NB4 (cell line): ENCODE results near the gene CWC25.
A peak's percentile ranks its signal among the peaks of the same experiment; 100 is the strongest.

Source experiments
- DNase-seq: peaks from one replicate; pipeline ENCODE4 v3.0.0; 2010; ENCODE audit warnings: low read depth
- H3K4me3 ChIP-seq: one replicate; pipeline ENCODE4 v1.5.1; 2011; ENCODE audit warnings: mild to moderate bottlenecking, low read depth, low read length, moderate library complexity
- CTCF ChIP-seq: IDR thresholded peaks from one replicate; pipeline ENCODE4 v1.5.1; 2012; ENCODE audit warnings: low read depth, low read length
- MAX ChIP-seq: IDR thresholded peaks from 2 replicates; pipeline ENCODE4 v1.6.1; 2011; ENCODE audit warnings: low read depth, low read length
- MYC ChIP-seq: IDR thresholded peaks from 2 replicates; pipeline ENCODE4 v1.6.1; 2011; ENCODE audit warnings: low read depth, low read length
- POLR2A ChIP-seq: IDR thresholded peaks from 2 replicates; pipeline ENCODE4 v1.6.1; 2011; ENCODE audit warnings: mild to moderate bottlenecking; ENCODE audit not compliant: insufficient read length; ENCODE audit errors: extremely low read depth

The CWC25 gene

GRCh38 chr17:38824899-38825761 is at the start of gene CWC25:
TSS of gene CWC25 (minus strand) at chr17:38825321. CDS start at chr17:38825183, 138 bp downstream.
- peak; percentile 97 for DNase-seq
- TF ChIP-seq CTCF (no peak), MAX (peak; percentile 80), POLR2A (peak; percentile 97), MYC (peak; percentile 93)
- peak within 1 kb of the TSS; percentile 100 for H3K4me3 ChIP-seq

- DNase-seq: no peak
- H3K4me3 ChIP-seq: no peak overlapping the region
- TF ChIP-seq MYC (no peak), CTCF (no peak), MAX (no peak), POLR2A (no peak)
Observed at GRCh38 chr17:38873640-38874380, 48.7 kb upstream of the CWC25 start.

- peak overlapping the region; percentile 95 for H3K4me3 ChIP-seq
- TF ChIP-seq MAX (no peak), POLR2A (no peak), MYC (no peak), CTCF (no peak)
- no peak for DNase-seq
Observed at GRCh38 chr17:38872671-38873385, 47.7 kb upstream of the CWC25 start.

- TF ChIP-seq POLR2A (no peak), MYC (no peak), MAX (no peak), CTCF (no peak)
- DNase-seq: peak; percentile 58
- peak overlapping the region; percentile 95 for H3K4me3 ChIP-seq
Observed at GRCh38 chr17:38872027-38872511, 46.9 kb upstream of the CWC25 start.

GRCh38 chr17:38871247-38872015 is 46.3 kb upstream of the CWC25 start:
- peak; percentile 94 for DNase-seq
- peak overlapping the region; percentile 95 for H3K4me3 ChIP-seq
- TF ChIP-seq CTCF (peak; percentile 51), MAX (peak; percentile 58), MYC (no peak; the same call in 1 of the 2 replicates)
